IMR-90 (cell line): Measurements from ENCODE around the gene EVL.

Experiments used
- BHLHE40 ChIP-seq: fragments of 150-350 bp; IDR thresholded peaks from 2 replicates; pipeline ENCODE4 v1.6.1; 2016; ENCODE audit warnings: mild to moderate bottlenecking, low read depth, low read length
- CEBPB ChIP-seq: IDR thresholded peaks from 2 replicates; pipeline ENCODE4 v1.6.1; 2012; ENCODE audit warnings: low read depth, low read length, improper control_type of control experiment
- CTCF ChIP-seq: conservative IDR thresholded peaks from 2 replicates; pipeline ENCODE4 v1.5.1; 2012; ENCODE audit warnings: mild to moderate bottlenecking, low read depth, low read length, improper control_type of control experiment
- ELK1 ChIP-seq: fragments of 150-350 bp; IDR thresholded peaks from 2 replicates; pipeline ENCODE4 v1.6.1; 2016; ENCODE audit warnings: low read depth, mild to moderate bottlenecking, low read length, moderate library complexity, borderline replicate concordance
- FOS ChIP-seq: fragments of 150-350 bp; IDR thresholded peaks from 2 replicates; pipeline ENCODE4 v1.6.1; 2016; ENCODE audit warnings: low read depth, low read length
- MAFK ChIP-seq: IDR thresholded peaks from 2 replicates; pipeline ENCODE4 v1.6.1; 2012; ENCODE audit warnings: low read depth, low read length, improper control_type of control experiment
- MAZ ChIP-seq: IDR thresholded peaks from 2 replicates; pipeline ENCODE4 v1.6.1; 2012; ENCODE audit warnings: low read depth, mild to moderate bottlenecking, low read length, improper control_type of control experiment, moderate library complexity, borderline replicate concordance
- MXI1 ChIP-seq: IDR thresholded peaks from 2 replicates; pipeline ENCODE4 v1.6.1; 2012; ENCODE audit warnings: low read depth, mild to moderate bottlenecking, low read length, moderate library complexity, borderline replicate concordance
- NFE2L2 ChIP-seq: fragments of 150-350 bp; IDR thresholded peaks from 2 replicates; pipeline ENCODE4 v1.6.1; 2016; ENCODE audit warnings: low read depth, mild to moderate bottlenecking, low read length
- POLR2A ChIP-seq: IDR thresholded peaks from 2 replicates; pipeline ENCODE4 v1.6.1; 2012; ENCODE audit warnings: mild to moderate bottlenecking, low read depth, low read length
- RAD21 ChIP-seq: IDR thresholded peaks from 2 replicates; pipeline ENCODE4 v1.6.1; 2012; ENCODE audit warnings: low read length, improper control_type of control experiment
- RFX5 ChIP-seq: IDR thresholded peaks from 2 replicates; pipeline ENCODE4 v1.8.0; 2012; ENCODE audit warnings: low read depth, mild to moderate bottlenecking, low read length, moderate library complexity
- SMC3 ChIP-seq: fragments of 150-350 bp; IDR thresholded peaks from 2 replicates; pipeline ENCODE4 v1.6.1; 2016; ENCODE audit warnings: low read depth, mild to moderate bottlenecking, antibody characterized with exemption, low read length, moderate library complexity
- USF2 ChIP-seq: fragments of 150-350 bp; IDR thresholded peaks from 2 replicates; pipeline ENCODE4 v1.6.1; 2017; ENCODE audit warnings: mild to moderate bottlenecking, antibody characterized with exemption, low read length, low read depth

GRCh38 chr14:100116134-100116533, 50.9 kb downstream of the EVL start:
- no peak for TF ChIP-seq USF2
- no peak for TF ChIP-seq POLR2A
- no peak for TF ChIP-seq SMC3
- TF ChIP-seq CTCF: no peak
- TF ChIP-seq MXI1: no peak
- TF ChIP-seq RFX5: no peak
- no peak for TF ChIP-seq NFE2L2
- no peak for TF ChIP-seq ELK1
- TF ChIP-seq MAZ: no peak
- TF ChIP-seq RAD21: no peak
- no peak for TF ChIP-seq FOS
- TF ChIP-seq CEBPB: no peak
- no peak for TF ChIP-seq BHLHE40
- no peak for TF ChIP-seq MAFK
